Measurements from ENCODE around the gene RNF130.
"Not testable (repeated sequence)": the region's sequence is repeated elsewhere in the genome, so short reads cannot be mapped to it uniquely, and the experiment has no call there.

The RNF130 gene

GRCh38 chr5:180050121-180050940 lies 21.2 kb downstream of the RNF130 start:
- DNase-seq, result no peak

- no peak for DNase-seq
Observed at GRCh38 chr5:180049185-180049548, 22.4 kb downstream of the RNF130 start.

- no peak for DNase-seq
Observed at GRCh38 chr5:180047667-180048066, 23.9 kb downstream of the RNF130 start.

- no peak for DNase-seq
Observed at GRCh38 chr5:180046656-180047055, 24.9 kb downstream of the RNF130 start.

- no peak for DNase-seq
Observed at GRCh38 chr5:180045889-180046499, 25.6 kb downstream of the RNF130 start.

- DNase-seq, result no peak
Observed at GRCh38 chr5:180043377-180043776, 28.2 kb downstream of the RNF130 start.

- no peak for DNase-seq
Observed at GRCh38 chr5:180041301-180042274, 30.0 kb downstream of the RNF130 start.

- DNase-seq, result no peak
Observed at GRCh38 chr5:180040287-180041214, 31.0 kb downstream of the RNF130 start.

- no peak for DNase-seq
Observed at GRCh38 chr5:180035206-180035931, 36.2 kb downstream of the RNF130 start.

GRCh38 chr5:180034564-180034963 lies 37.0 kb downstream of the RNF130 start:
- DNase-seq, result no peak

- no peak for DNase-seq
Observed at GRCh38 chr5:180027459-180028089, 44.0 kb downstream of the RNF130 start.

GRCh38 chr5:180026734-180027458 lies 44.7 kb downstream of the RNF130 start:
- no peak for DNase-seq

- DNase-seq, result no peak
Observed at GRCh38 chr5:180026320-180026719, 45.2 kb downstream of the RNF130 start.

GRCh38 chr5:180021900-180022299 lies 49.7 kb downstream of the RNF130 start:
- DNase-seq, result no peak

GRCh38 chr5:180020176-180020575 lies 51.4 kb downstream of the RNF130 start:
- DNase-seq, result no peak

GRCh38 chr5:180018347-180019060 lies 53.1 kb downstream of the RNF130 start:
- DNase-seq, result no peak

- DNase-seq, result not testable (repeated sequence)
Observed at GRCh38 chr5:180015523-180015922, 56.0 kb downstream of the RNF130 start.

- DNase-seq, result no peak
Observed at GRCh38 chr5:180013678-180014077, 57.9 kb downstream of the RNF130 start.

- no peak for DNase-seq
Observed at GRCh38 chr5:180012316-180012715, 59.2 kb downstream of the RNF130 start.

GRCh38 chr5:180010636-180011035 lies 60.9 kb downstream of the RNF130 start:
- no peak for DNase-seq

Measured in activated CD8-positive, alpha-beta memory T cell treated with anti-CD3 and anti-CD28 coated beads for 24 hours (primary cell).